ENCODE results near the gene TTYH3.

Gene TTYH3

GRCh38 chr7:2662273-2663120 is 30.7 kb downstream of the TTYH3 start:
- H3K36me3 ChIP-seq (ENCODE audit: control insufficient read depth, insufficient read depth, low read length), result no peaks in the 10 kb centered on the region
- no peak overlapping the region for H3K4me2 ChIP-seq (ENCODE audit: low read length)
- H3K4me1 ChIP-seq, result no peaks in the 10 kb centered on the region
- H3K4me3 ChIP-seq (ENCODE audit: low read depth, low read length), result no peak overlapping the region
- H3K79me2 ChIP-seq, result no peaks in the 10 kb centered on the region
- TF ChIP-seq CTCF (IDR thresholded peaks at IDR 0.05), result no peak
- H3K9me3 ChIP-seq (ENCODE audit: control insufficient read depth, low read length), result no peaks in the 10 kb centered on the region
- no peak overlapping the region for H2AFZ ChIP-seq
- H3K9ac ChIP-seq, result no peak overlapping the region
- no peaks in the 10 kb centered on the region for H3K27me3 ChIP-seq (ENCODE audit: control insufficient read depth, insufficient read depth, low read length)
- H3K27ac ChIP-seq, result no peak overlapping the region

GRCh38 chr7:2663121-2663886 is 31.5 kb downstream of the TTYH3 start:
- TF ChIP-seq CTCF (IDR thresholded peaks at IDR 0.05), result no peak
- no peak overlapping the region for H2AFZ ChIP-seq
- no peak overlapping the region for H3K9ac ChIP-seq
- no peaks in the 10 kb centered on the region for H3K36me3 ChIP-seq (ENCODE audit: control insufficient read depth, insufficient read depth, low read length)
- no peaks in the 10 kb centered on the region for H3K4me1 ChIP-seq
- H3K27me3 ChIP-seq (ENCODE audit: control insufficient read depth, insufficient read depth, low read length), result no peaks in the 10 kb centered on the region
- H3K9me3 ChIP-seq (ENCODE audit: control insufficient read depth, low read length), result no peaks in the 10 kb centered on the region
- no peaks in the 10 kb centered on the region for H3K79me2 ChIP-seq
- no peak overlapping the region for H3K27ac ChIP-seq
- no peak overlapping the region for H3K4me2 ChIP-seq (ENCODE audit: low read length)
- H3K4me3 ChIP-seq (ENCODE audit: low read depth, low read length), result no peak overlapping the region

DNA sequence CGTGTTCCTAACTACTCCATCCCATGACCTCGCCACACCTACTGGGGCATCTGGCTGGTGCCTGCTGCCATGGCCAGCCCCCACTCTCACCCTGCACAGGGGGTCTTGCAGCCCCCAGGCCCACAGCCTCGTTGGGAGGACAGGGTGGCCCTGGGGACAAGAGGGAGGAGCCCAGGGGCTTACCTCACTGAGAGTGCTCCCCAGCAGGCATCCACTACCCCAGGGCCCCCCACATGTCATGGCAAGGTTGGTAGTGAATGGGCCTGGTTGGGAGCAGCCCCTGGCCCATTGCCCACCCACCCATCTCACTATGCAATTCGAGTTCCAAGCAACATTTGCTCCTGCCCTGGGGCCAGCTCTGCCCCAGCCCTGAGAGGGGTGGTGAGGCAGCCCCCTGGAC is 32.2 kb downstream of the TTYH3 start:
- no peak for TF ChIP-seq CTCF (IDR thresholded peaks at IDR 0.05)
- H3K9ac ChIP-seq, result no peak overlapping the region

GRCh38 chr7:2665359-2665791 is 33.6 kb downstream of the TTYH3 start:
- H3K4me1 ChIP-seq, result no peaks in the 10 kb centered on the region
- no peaks in the 10 kb centered on the region for H3K79me2 ChIP-seq
- no peaks in the 10 kb centered on the region for H3K27me3 ChIP-seq (ENCODE audit: control insufficient read depth, insufficient read depth, low read length)
- H2AFZ ChIP-seq, result no peak overlapping the region
- H3K27ac ChIP-seq, result no peak overlapping the region
- H3K4me2 ChIP-seq (ENCODE audit: low read length), result no peak overlapping the region
- no peaks in the 10 kb centered on the region for H3K9me3 ChIP-seq (ENCODE audit: control insufficient read depth, low read length)
- TF ChIP-seq CTCF (IDR thresholded peaks at IDR 0.05), result no peak
- H3K4me3 ChIP-seq (ENCODE audit: low read depth, low read length), result no peak overlapping the region
- H3K36me3 ChIP-seq (ENCODE audit: control insufficient read depth, insufficient read depth, low read length), result no peaks in the 10 kb centered on the region
- no peak overlapping the region for H3K9ac ChIP-seq

More for the DNA sequence above, 32.2 kb downstream of the TTYH3 start:
- Histone ChIP-seq H3K9me3 (ENCODE audit: control insufficient read depth, low read length) (no peaks in the 10 kb centered on the region), H3K4me2 (ENCODE audit: low read length) (no peak overlapping the region), H3K27ac (no peak overlapping the region), H3K79me2 (no peaks in the 10 kb centered on the region), H3K27me3 (ENCODE audit: control insufficient read depth, insufficient read depth, low read length) (no peaks in the 10 kb centered on the region), H3K4me3 (ENCODE audit: low read depth, low read length) (no peak overlapping the region), H2AFZ (no peak overlapping the region), H3K4me1 (no peaks in the 10 kb centered on the region), H3K36me3 (ENCODE audit: control insufficient read depth, insufficient read depth, low read length) (no peaks in the 10 kb centered on the region)
